Spleen (tissue), 11 donors: ENCODE results near the gene HCK. TPM values are rescaled to one million over a fixed set of nuclear protein-coding genes. Genes with fewer than 3 reads are reported as not detected.

ENCODE experiments used
- DNase-seq: peaks from one replicate; pipeline ENCODE4 v3.0.0-alpha.2; 2020
- H3K27ac ChIP-seq, 8 donors: fragments of 200-600 bp; sonication (generic) in 7 of 8; 1 replicate in 4 of 8; 2 replicates in 4 of 8; pipeline versions ENCODE4 v1.5.0 to v1.8.0; 2016 to 2021; ENCODE audit warnings: inconsistent platforms in 4 of 8, mild to moderate bottlenecking in 4 of 8, moderate library complexity in 1 of 8
- H3K27me3 ChIP-seq, 7 donors: fragments of 200-600 bp; sonication (generic) in 6 of 7; replicated peaks in 1 of 7; 1 replicate in 4 of 7; 2 replicates in 3 of 7; pipeline versions ENCODE4 v1.5.0 to v1.8.0; 2016 to 2021; ENCODE audit warnings: inconsistent platforms in 3 of 7, mild to moderate bottlenecking in 1 of 7
- H3K36me3 ChIP-seq, 6 donors: fragments of 200-600 bp; sonication (generic) in 5 of 6; 1 replicate in 4 of 6; 2 replicates in 2 of 6; pipeline versions ENCODE4 v1.5.0 to v1.8.0; 2016 to 2021; ENCODE audit warnings: inconsistent platforms in 2 of 6
- H3K4me1 ChIP-seq, 6 donors: fragments of 200-600 bp; sonication (generic) in 5 of 6; 1 replicate in 3 of 6; 2 replicates in 3 of 6; pipeline versions ENCODE4 v1.5.0 to v1.8.0; 2016 to 2021; ENCODE audit warnings: inconsistent platforms in 3 of 6
- H3K4me3 ChIP-seq, 8 donors: fragments of 200-600 bp; sonication (generic) in 7 of 8; 1 replicate in 4 of 8; 2 replicates in 4 of 8; pipeline versions ENCODE4 v1.5.0 to v1.8.0; 2016 to 2021; ENCODE audit warnings: inconsistent platforms in 4 of 8, mild to moderate bottlenecking in 4 of 8, moderate library complexity in 2 of 8
- H3K9me3 ChIP-seq, 8 donors: fragments of 200-600 bp; sonication (generic) in 7 of 8; 1 replicate in 4 of 8; 2 replicates in 4 of 8; pipeline versions ENCODE4 v1.5.0 to v1.8.0; 2016 to 2021; ENCODE audit warnings: inconsistent platforms in 4 of 8
- POLR2A ChIP-seq, 3 donors: fragments of 450-650 bp; IDR thresholded peaks; one replicate each; pipeline ENCODE4 v1.5.1; 2017; ENCODE audit warnings: antibody characterized with exemption in 3 of 3, mild to moderate bottlenecking in 1 of 3
- POLR2AphosphoS5 ChIP-seq, 3 donors: sonication (generic); formaldehyde crosslinking; IDR thresholded peaks; one replicate each; pipeline ENCODE4 v1.5.1; 2017; ENCODE audit warnings: antibody characterized with exemption in 3 of 3
- WGBS, 5 donors: extraction: QIAGEN DNeasy Blood & Tissue Kit in 3 of 5; methylation state at CpG; one replicate each; pipeline versions ENCODE4 v1.1.5 to v1.1.7; 2013 to 2018; 5-methylcytosine and 5-hydroxymethylcytosine counted together
- intact Hi-C: fragments of 100-400 bp; cut with DNase I; formaldehyde crosslinking; loops from one replicate; pipeline ENCODE4 v1.15.0; 2023; ENCODE audit warnings: low total_unique reads
- polyA plus RNA-seq, 3 donors: library from polyadenylated mRNA; stranded (reverse); fragments of 200-250 nt; gene quantifications; one replicate each; pipeline ENCODE4 v1.2.1, GENCODE V29; 2013
- total RNA-seq, 7 donors: library from RNA; depleted of rRNA in 3 of 7; stranded (reverse); fragments of >200 nt in 3 of 7; fragmentation: NEBNext Ultra II Directional in 4 of 7; extraction: Animal tissue kit (Norgen Biotek cat#: 25700) in 4 of 7; gene quantifications; one replicate each; pipeline versions ENCODE4 v1.1.0 to v1.2.1, GENCODE V29; 2016 to 2021
- TF ChIP-seq, protein P1 (sequence below), 11 experiments: fragments of 200-600 bp in 7 of 11; fragments of 450-650 bp in 4 of 11; sonication (generic) in 4 of 11; IDR thresholded peaks in 8 of 11; conservative IDR thresholded peaks in 3 of 11; 1 replicate in 7 of 11; 2 replicates in 4 of 11; pipeline versions ENCODE4 v1.4.0 to v1.8.0; 2016 to 2021; ENCODE audit warnings: antibody characterized with exemption in 11 of 11, inconsistent platforms in 4 of 11, mild to moderate bottlenecking in 1 of 11
- donor health status: healthy with polysubstance abuse.
- donor health status: DM: no; HTN: no; CAD: no; lungs with moderate emphysema.
- donor health status: DM: no; HTN: no; CAD: no.
- donor health status: Bipolar disorder and iron deficiency.
- donor health status: healthy.
- donor health status: DM: no; HTN: no; CAD: no.
- donor health status: DM: yes; HTN: yes; CAD: no.

The HCK gene
- total and polyA plus RNA-seq, 10 donors: 44.3 to 341 (median 151) TPM

DNA sequence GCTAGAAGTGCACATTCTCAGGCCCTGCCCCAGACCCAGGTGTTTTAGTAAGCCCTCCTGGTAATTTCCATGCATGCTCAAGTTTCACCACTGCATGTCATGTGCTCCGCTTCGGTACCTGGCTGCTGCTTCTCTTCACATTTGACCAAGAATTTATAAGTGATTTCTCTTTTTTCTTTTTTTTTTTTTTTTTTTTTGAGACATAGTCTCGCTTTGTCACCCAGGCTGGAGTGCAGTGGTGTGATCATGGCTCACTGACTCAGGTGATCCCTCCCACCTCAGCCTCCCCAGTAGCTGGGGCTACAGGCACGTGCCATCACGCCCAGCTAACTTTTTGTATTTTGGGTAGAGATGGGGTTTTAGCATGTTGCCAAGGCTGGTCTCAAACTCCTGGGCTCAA, 73.5 kb downstream of the HCK start:
- no peaks in the 10 kb centered on the region for H3K27me3 ChIP-seq
- 86 to 92% (median 88%) methylated on average over 5 of the region's 5 CpGs for WGBS, 5 donors

GRCh38 chr20:32126919-32127318, 74.9 kb downstream of the HCK start:
- 85 to 98% (median 97%) methylated on average over 8 of the region's 8 CpGs for WGBS, 5 donors
- no peak overlapping the region for H3K27ac ChIP-seq
- no peak overlapping the region for H3K4me3 ChIP-seq
- no peaks in the 10 kb centered on the region for H3K4me1 ChIP-seq
- no peaks in the 10 kb centered on the region for H3K9me3 ChIP-seq
- TF ChIP-seq POLR2AphosphoS5 (IDR thresholded peaks at IDR 0.05) (no peak), POLR2A (IDR thresholded peaks at IDR 0.05) (no peak)
- TF ChIP-seq, protein P1, sequence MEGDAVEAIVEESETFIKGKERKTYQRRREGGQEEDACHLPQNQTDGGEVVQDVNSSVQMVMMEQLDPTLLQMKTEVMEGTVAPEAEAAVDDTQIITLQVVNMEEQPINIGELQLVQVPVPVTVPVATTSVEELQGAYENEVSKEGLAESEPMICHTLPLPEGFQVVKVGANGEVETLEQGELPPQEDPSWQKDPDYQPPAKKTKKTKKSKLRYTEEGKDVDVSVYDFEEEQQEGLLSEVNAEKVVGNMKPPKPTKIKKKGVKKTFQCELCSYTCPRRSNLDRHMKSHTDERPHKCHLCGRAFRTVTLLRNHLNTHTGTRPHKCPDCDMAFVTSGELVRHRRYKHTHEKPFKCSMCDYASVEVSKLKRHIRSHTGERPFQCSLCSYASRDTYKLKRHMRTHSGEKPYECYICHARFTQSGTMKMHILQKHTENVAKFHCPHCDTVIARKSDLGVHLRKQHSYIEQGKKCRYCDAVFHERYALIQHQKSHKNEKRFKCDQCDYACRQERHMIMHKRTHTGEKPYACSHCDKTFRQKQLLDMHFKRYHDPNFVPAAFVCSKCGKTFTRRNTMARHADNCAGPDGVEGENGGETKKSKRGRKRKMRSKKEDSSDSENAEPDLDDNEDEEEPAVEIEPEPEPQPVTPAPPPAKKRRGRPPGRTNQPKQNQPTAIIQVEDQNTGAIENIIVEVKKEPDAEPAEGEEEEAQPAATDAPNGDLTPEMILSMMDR (IDR thresholded peaks at IDR 0.05 in 8 of 11, conservative IDR thresholded peaks at IDR 0.05 in 3 of 11): no peak
- intact Hi-C loops: no loop called here
- no peak for DNase-seq
- H3K36me3 ChIP-seq: peaks cover 0 to 40% (median 3%) of the 10 kb centered on the region in 6 donors
- no peaks in the 10 kb centered on the region for H3K27me3 ChIP-seq

More for the DNA sequence above, 73.5 kb downstream of the HCK start:
- Histone ChIP-seq H3K27ac (no peak overlapping the region), H3K4me3 (no peak overlapping the region), H3K36me3 (peaks cover 0 to 34% (median 3%) of the 10 kb centered on the region in 6 donors), H3K4me1 (no peaks in the 10 kb centered on the region), H3K9me3 (no peaks in the 10 kb centered on the region)
- intact Hi-C loops: no loop called here
- no peak for DNase-seq
- TF ChIP-seq POLR2AphosphoS5 (IDR thresholded peaks at IDR 0.05) (no peak), POLR2A (IDR thresholded peaks at IDR 0.05) (no peak)
- TF ChIP-seq, protein P1 (IDR thresholded peaks at IDR 0.05 in 8 of 11, conservative IDR thresholded peaks at IDR 0.05 in 3 of 11): no peak

- DNase-seq: no peak
- Histone ChIP-seq H3K36me3 (peaks cover 0 to 44% (median 3%) of the 10 kb centered on the region in 6 donors), H3K4me1 (no peaks in the 10 kb centered on the region)
Measured at GRCh38 chr20:32127347-32127746, 75.3 kb downstream of the HCK start.

GRCh38 chr20:32128167-32128566, 76.1 kb downstream of the HCK start:
- WGBS, 5 donors: 95 to 100% (median 95%) methylated on average over 2 of the region's 2 CpGs
- H3K9me3 ChIP-seq: no peaks in the 10 kb centered on the region
- no peak overlapping the region for H3K4me3 ChIP-seq
- H3K27me3 ChIP-seq: no peaks in the 10 kb centered on the region
- peaks cover 0 to 52% (median 5%) of the 10 kb centered on the region in 6 donors for H3K36me3 ChIP-seq
- TF ChIP-seq, protein P1 (IDR thresholded peaks at IDR 0.05 in 8 of 11, conservative IDR thresholded peaks at IDR 0.05 in 3 of 11): no peak
- TF ChIP-seq POLR2AphosphoS5 (IDR thresholded peaks at IDR 0.05) (no peak), POLR2A (IDR thresholded peaks at IDR 0.05) (no peak)
- H3K27ac ChIP-seq: no peak overlapping the region
- H3K4me1 ChIP-seq: no peaks in the 10 kb centered on the region
- intact Hi-C loops: no loop called here
- no peak for DNase-seq

More at GRCh38 chr20:32127347-32127746, 75.3 kb downstream of the HCK start:
- H3K27me3 ChIP-seq: no peaks in the 10 kb centered on the region
- intact Hi-C loops: no loop called here
- no peak for TF ChIP-seq POLR2A (IDR thresholded peaks at IDR 0.05)
- no peak overlapping the region for H3K4me3 ChIP-seq
- no peaks in the 10 kb centered on the region for H3K9me3 ChIP-seq
- WGBS, 5 donors: 91 to 97% (median 93%) methylated on average over 5 of the region's 5 CpGs
- H3K27ac ChIP-seq: no peak overlapping the region

GRCh38 chr20:32129863-32130262, 77.8 kb downstream of the HCK start:
- TF ChIP-seq, protein P1 (IDR thresholded peaks at IDR 0.05 in 8 of 11, conservative IDR thresholded peaks at IDR 0.05 in 3 of 11): no peak
- no peak for TF ChIP-seq POLR2A (IDR thresholded peaks at IDR 0.05)
- TF ChIP-seq POLR2AphosphoS5 (IDR thresholded peaks at IDR 0.05): no peak

More at GRCh38 chr20:32129863-32130262, 77.8 kb downstream of the HCK start:
- Histone ChIP-seq H3K27me3 (no peaks in the 10 kb centered on the region), H3K4me1 (no peaks in the 10 kb centered on the region), H3K4me3 (no peak overlapping the region), H3K27ac (no peak overlapping the region), H3K9me3 (no peaks in the 10 kb centered on the region), H3K36me3 (peaks cover 0 to 61% (median 11%) of the 10 kb centered on the region in 6 donors)
- intact Hi-C loops: no loop called here
- 95 to 98% (median 97%) methylated on average over 5 of the region's 5 CpGs for WGBS, 5 donors
- no peak for DNase-seq
